Lung (tissue), 12 donors: ENCODE results near the gene EEF1A1. TPM values are rescaled to one million over a fixed set of nuclear protein-coding genes. Genes with fewer than 3 reads are reported as not detected.
"Not testable (repeated sequence)": the region's sequence is repeated elsewhere in the genome, so short reads cannot be mapped to it uniquely, and the experiment has no call there.

ENCODE experiments used
- ATAC-seq: fragments of 200-7000 bp; cut with Tn5 transposase; one replicate; pipeline ENCODE4 v1.9.1; 2020; ENCODE audit warnings: moderate number of reproducible peaks; ENCODE audit not compliant: insufficient read depth, low FRiP score
- DNase-seq, 3 donors: peaks; one replicate each; pipeline ENCODE4 v3.0.0-alpha.2; 2013 to 2017
- H3K27ac ChIP-seq, 2 donors: one replicate each; pipeline ENCODE4 v1.5.1; 2013; ENCODE audit warnings: mild to moderate bottlenecking in 2 of 2, moderate library complexity in 2 of 2, control low read depth in 1 of 2, inconsistent platforms in 1 of 2, low read depth in 1 of 2, low read length in 1 of 2
- H3K27me3 ChIP-seq, 3 donors: one replicate each; pipeline ENCODE4 v1.5.1; 2013; ENCODE audit warnings: low read length in 2 of 3; ENCODE audit not compliant: control insufficient read depth in 3 of 3, insufficient read depth in 3 of 3
- H3K36me3 ChIP-seq, 4 donors: one replicate each; pipeline ENCODE4 v1.5.1; 2013; ENCODE audit warnings: low read length in 4 of 4, mild to moderate bottlenecking in 1 of 4, moderate library complexity in 1 of 4; ENCODE audit not compliant: control insufficient read depth in 4 of 4, insufficient read depth in 4 of 4
- H3K4me1 ChIP-seq, 5 donors: one replicate each; pipeline ENCODE4 v1.5.1; 2013; ENCODE audit warnings: low read length in 5 of 5, mild to moderate bottlenecking in 2 of 5, moderate library complexity in 1 of 5; ENCODE audit not compliant: control insufficient read depth in 5 of 5, insufficient read depth in 5 of 5
- H3K4me3 ChIP-seq: one replicate; pipeline ENCODE4 v1.5.1; 2013; ENCODE audit warnings: mild to moderate bottlenecking, control low read depth, moderate library complexity
- H3K9ac ChIP-seq, 2 donors: one replicate each; pipeline ENCODE4 v1.5.1; 2013; ENCODE audit warnings: low read length in 2 of 2, control low read depth in 1 of 2; ENCODE audit not compliant: insufficient read depth in 1 of 2
- H3K9me3 ChIP-seq, 4 donors: one replicate each; pipeline ENCODE4 v1.5.1; 2013; ENCODE audit warnings: low read length in 3 of 4, mild to moderate bottlenecking in 1 of 4, moderate library complexity in 1 of 4; ENCODE audit not compliant: control insufficient read depth in 4 of 4, insufficient read depth in 3 of 4
- CTCF ChIP-seq: IDR thresholded peaks from 2 replicates; pipeline ENCODE4 v1.5.1; 2012; ENCODE audit warnings: mild to moderate bottlenecking; ENCODE audit errors: control extremely low read depth, extremely low read depth
- WGBS, 2 donors: extraction: QIAGEN DNeasy Blood & Tissue Kit; methylation state at CpG; one replicate each; pipeline ENCODE4 v1.1.7; 2013; 5-methylcytosine and 5-hydroxymethylcytosine counted together
- polyA plus RNA-seq, 2 donors: library from polyadenylated mRNA; stranded (reverse); fragments of 200-250 nt; gene quantifications; one replicate each; pipeline ENCODE4 v1.2.1, GENCODE V29; 2013
- total RNA-seq, 2 donors: library from RNA; depleted of rRNA in 1 of 2; stranded (reverse); fragments of >200 nt in 1 of 2; gene quantifications; one replicate each; pipeline ENCODE4 v1.2.1, GENCODE V29; 2014 to 2021
- donor health status: control.
- donor health status: control.
- donor health status: Bipolar disorder and iron deficiency.
- donor health status: healthy.
- donor health status: DM: yes; HTN: yes; CAD: no.

The EEF1A1 gene
- total and polyA plus RNA-seq, 4 donors: 7,767 to 13,654 (median 8,196) TPM

GRCh38 chr6:73556836-73557235, 36.0 kb upstream of the EEF1A1 start:
- 66 to 88% methylated on average over 1 of the region's 1 CpG for WGBS, 2 donors

GRCh38 chr6:73555380-73555949, 34.6 kb upstream of the EEF1A1 start:
- H3K4me3 ChIP-seq, H3K9ac ChIP-seq, H3K27me3 ChIP-seq, ATAC-seq, H3K27ac ChIP-seq, H3K36me3 ChIP-seq, DNase-seq, H3K4me1 ChIP-seq, H3K9me3 ChIP-seq: not testable (repeated sequence)
- 87 to 97% methylated on average over 11 of the region's 11 CpGs for WGBS, 2 donors

More at GRCh38 chr6:73556836-73557235, 36.0 kb upstream of the EEF1A1 start:
- Histone ChIP-seq H3K4me1 (peaks cover 0 to 2% (median 0%) of the 10 kb centered on the region in 5 donors), H3K27me3 (no peaks in the 10 kb centered on the region), H3K4me3 (no peak overlapping the region), H3K9ac (no peak overlapping the region), H3K27ac (no peak overlapping the region), H3K9me3 (no peaks in the 10 kb centered on the region), H3K36me3 (no peaks in the 10 kb centered on the region)
- TF ChIP-seq CTCF: no peak
- ATAC-seq (no peak), DNase-seq (no peak)

- not testable (repeated sequence) for H3K36me3 ChIP-seq, H3K9ac ChIP-seq, H3K27me3 ChIP-seq, DNase-seq, H3K4me3 ChIP-seq, H3K9me3 ChIP-seq, ATAC-seq, H3K27ac ChIP-seq, H3K4me1 ChIP-seq
- WGBS, 2 donors: 94 to 96% methylated on average over 4 of the region's 4 CpGs
Observed at GRCh38 chr6:73551115-73551514, 30.3 kb upstream of the EEF1A1 start.

- H3K9ac ChIP-seq: no peak overlapping the region
- H3K4me1 ChIP-seq: no peaks in the 10 kb centered on the region
- DNase-seq (no peak), ATAC-seq (no peak)
- no peak overlapping the region for H3K4me3 ChIP-seq
- H3K27me3 ChIP-seq: no peaks in the 10 kb centered on the region
- no peak for TF ChIP-seq CTCF
- H3K36me3 ChIP-seq: no peaks in the 10 kb centered on the region
- H3K9me3 ChIP-seq: no peaks in the 10 kb centered on the region
- 89 to 91% methylated on average over 12 of the region's 12 CpGs for WGBS, 2 donors
- no peak overlapping the region for H3K27ac ChIP-seq
Observed at GRCh38 chr6:73548458-73549446, 27.9 kb upstream of the EEF1A1 start.
